ENCODE results near the gene SLAIN2. TPM values are rescaled to one million over a fixed set of nuclear protein-coding genes. Genes with fewer than 3 reads are reported as not detected.

SLAIN2 gene
- total RNA-seq, 1 experiment from 2014 or later = 81.6 TPM

- TF ChIP-seq, protein P1, sequence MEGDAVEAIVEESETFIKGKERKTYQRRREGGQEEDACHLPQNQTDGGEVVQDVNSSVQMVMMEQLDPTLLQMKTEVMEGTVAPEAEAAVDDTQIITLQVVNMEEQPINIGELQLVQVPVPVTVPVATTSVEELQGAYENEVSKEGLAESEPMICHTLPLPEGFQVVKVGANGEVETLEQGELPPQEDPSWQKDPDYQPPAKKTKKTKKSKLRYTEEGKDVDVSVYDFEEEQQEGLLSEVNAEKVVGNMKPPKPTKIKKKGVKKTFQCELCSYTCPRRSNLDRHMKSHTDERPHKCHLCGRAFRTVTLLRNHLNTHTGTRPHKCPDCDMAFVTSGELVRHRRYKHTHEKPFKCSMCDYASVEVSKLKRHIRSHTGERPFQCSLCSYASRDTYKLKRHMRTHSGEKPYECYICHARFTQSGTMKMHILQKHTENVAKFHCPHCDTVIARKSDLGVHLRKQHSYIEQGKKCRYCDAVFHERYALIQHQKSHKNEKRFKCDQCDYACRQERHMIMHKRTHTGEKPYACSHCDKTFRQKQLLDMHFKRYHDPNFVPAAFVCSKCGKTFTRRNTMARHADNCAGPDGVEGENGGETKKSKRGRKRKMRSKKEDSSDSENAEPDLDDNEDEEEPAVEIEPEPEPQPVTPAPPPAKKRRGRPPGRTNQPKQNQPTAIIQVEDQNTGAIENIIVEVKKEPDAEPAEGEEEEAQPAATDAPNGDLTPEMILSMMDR (IDR thresholded peaks at IDR 0.05; ENCODE audit: unreplicated experiment) = no peak
- BruUV-seq (replicated peaks) = no TSS peak
- DNase-seq (ENCODE audit: unreplicated experiment) = no peak
- no peaks in the 10 kb centered on the region for H3K27me3 Mint-ChIP-seq (ENCODE audit: insufficient read depth, unreplicated experiment)
- POLR2A ChIA-PET = interaction anchor here (0.7 to 3.7 kb wide), 6 partner anchors 9 to 52 kb away, joined by 3 to 49 read pairs (median 3); partner anchors contain the start of gene SLAIN2
- no peaks in the 10 kb centered on the region for H3K36me3 Mint-ChIP-seq (ENCODE audit: insufficient read depth, unreplicated experiment)
- intact Hi-C loops (cut with micrococcal nuclease) = no loop called here
- H3K4me1 Mint-ChIP-seq (ENCODE audit: insufficient read depth, unreplicated experiment) = peaks cover 42% of the 10 kb centered on the region
- H3K4me3 Mint-ChIP-seq (ENCODE audit: unreplicated experiment) = no peak overlapping the region
- no peaks in the 10 kb centered on the region for H3K9me3 Mint-ChIP-seq (ENCODE audit: unreplicated experiment)
- CTCF ChIA-PET = interaction anchor here (0.6 to 1.7 kb wide), 2 partner anchors 13 to 332 kb away, joined by 3 to 6 read pairs; no protein-coding TSS in a partner anchor
- H3K27ac Mint-ChIP-seq (ENCODE audit: low read depth, unreplicated experiment) = peak overlapping the region; percentile 58
These were observed 12.1 kb upstream of the SLAIN2 start for GRCh38 chr4:48329193-48329592.

- TF ChIP-seq, protein P1 (IDR thresholded peaks at IDR 0.05; ENCODE audit: unreplicated experiment) = no peak
- ChIA-PET POLR2A (interaction anchor here (0.6 to 3.7 kb wide), 5 partner anchors 11 to 40 kb away, joined by 3 to 49 read pairs (median 3); partner anchors contain the start of gene SLAIN2), CTCF (interaction anchor here (0.6 kb wide), 1 partner anchor 332 kb away, joined by 3 read pairs; no protein-coding TSS in a partner anchor)
- Mint-ChIP-seq H3K27ac (ENCODE audit: low read depth, unreplicated experiment) (peak overlapping the region; percentile 58), H3K9me3 (ENCODE audit: unreplicated experiment) (no peaks in the 10 kb centered on the region), H3K27me3 (ENCODE audit: insufficient read depth, unreplicated experiment) (no peaks in the 10 kb centered on the region), H3K4me3 (ENCODE audit: unreplicated experiment) (no peak overlapping the region), H3K4me1 (ENCODE audit: insufficient read depth, unreplicated experiment) (peaks cover 42% of the 10 kb centered on the region), H3K36me3 (ENCODE audit: insufficient read depth, unreplicated experiment) (no peaks in the 10 kb centered on the region)
- intact Hi-C loops (cut with micrococcal nuclease) = no loop called here
- DNase-seq (ENCODE audit: unreplicated experiment) = peak; percentile 53
- BruUV-seq (replicated peaks) = no TSS peak
These were observed 11.4 kb upstream of the SLAIN2 start for GRCh38 chr4:48329976-48330375.

DNA sequence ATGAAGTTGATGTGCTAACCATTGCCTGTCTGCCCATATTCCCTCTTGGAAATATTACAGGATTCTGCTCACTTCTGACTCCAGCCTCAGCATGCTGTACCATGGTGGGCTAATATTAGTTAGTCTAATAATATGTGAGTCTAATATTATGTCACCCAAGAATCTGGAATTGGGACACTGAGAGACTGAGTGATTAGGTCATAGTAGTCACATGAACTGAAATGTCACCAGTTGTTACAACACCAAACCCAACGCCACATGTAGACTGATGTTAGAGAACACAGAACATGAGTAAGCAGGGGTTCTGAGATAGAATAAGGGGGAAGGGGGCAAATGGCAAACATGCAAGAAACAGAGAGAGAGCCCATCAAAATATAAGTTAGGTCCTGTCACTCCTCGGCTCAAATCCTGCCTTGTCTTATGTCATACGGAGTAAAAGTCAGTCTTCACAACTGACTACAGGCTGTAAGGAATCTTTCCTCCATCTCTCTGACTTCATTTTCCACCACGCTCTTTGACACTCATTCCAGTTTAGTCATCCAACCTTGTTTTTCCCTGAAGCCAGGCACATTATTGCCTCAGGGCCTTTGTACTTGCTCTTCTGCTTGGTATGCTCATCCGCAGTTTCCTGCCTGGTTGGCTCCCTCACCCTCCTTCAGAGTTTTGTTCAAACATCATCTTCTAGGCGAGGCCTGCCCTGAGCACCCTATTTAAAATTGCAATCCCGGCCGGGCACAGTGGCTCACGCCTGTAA, 9.6 kb upstream of the SLAIN2 start:
- Mint-ChIP-seq H3K9me3 (ENCODE audit: unreplicated experiment) (no peaks in the 10 kb centered on the region), H3K27ac (ENCODE audit: low read depth, unreplicated experiment) (peak overlapping the region; percentile 80), H3K4me1 (ENCODE audit: insufficient read depth, unreplicated experiment) (peaks cover 42% of the 10 kb centered on the region), H3K4me3 (ENCODE audit: unreplicated experiment) (no peak overlapping the region), H3K36me3 (ENCODE audit: insufficient read depth, unreplicated experiment) (no peaks in the 10 kb centered on the region), H3K27me3 (ENCODE audit: insufficient read depth, unreplicated experiment) (no peaks in the 10 kb centered on the region)
- TF ChIP-seq, protein P1 (IDR thresholded peaks at IDR 0.05; ENCODE audit: unreplicated experiment) = no peak
- POLR2A ChIA-PET = interaction anchor here (2.3 to 3.7 kb wide), 2 partner anchors 10 kb away, joined by 11 to 49 read pairs; partner anchors contain the start of gene SLAIN2
- peak; percentile 61 for DNase-seq (ENCODE audit: unreplicated experiment)
- no TSS peak for BruUV-seq (replicated peaks)
- CTCF ChIA-PET = interaction anchor here (1.0 kb wide), 1 partner anchor 12 kb away, joined by 3 read pairs; no protein-coding TSS in a partner anchor
- intact Hi-C loops (cut with micrococcal nuclease) = no loop called here

DNA sequence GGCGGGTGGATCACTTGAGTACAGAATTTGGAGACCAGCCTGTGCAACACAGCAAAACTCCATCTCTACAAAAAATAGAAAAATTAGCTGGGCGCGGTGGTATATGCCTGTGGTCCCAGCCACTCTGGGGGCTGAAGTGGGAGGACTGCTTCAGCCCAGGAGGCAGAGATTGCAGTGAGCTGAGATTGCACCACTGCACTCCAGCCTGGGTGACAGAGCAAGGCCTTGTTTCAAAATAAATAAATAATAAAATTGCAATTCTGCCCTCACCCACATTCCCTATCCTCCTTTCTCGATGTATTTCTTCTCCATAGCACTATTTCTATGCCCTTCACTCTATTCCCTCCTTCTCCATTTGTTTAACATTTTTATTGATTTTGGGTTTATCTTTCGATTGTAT, 8.7 kb upstream of the SLAIN2 start:
- POLR2A ChIA-PET = interaction anchor here (1.1 to 2.3 kb wide), 2 partner anchors 9 to 12 kb away, joined by 3 to 11 read pairs; partner anchors contain the start of gene SLAIN2
- CTCF ChIA-PET = interaction anchor here (0.7 to 1.0 kb wide), 2 partner anchors 11 to 15 kb away, joined by 3 read pairs; no protein-coding TSS in a partner anchor
- intact Hi-C loops (cut with micrococcal nuclease) = no loop called here

More for the DNA sequence above, 8.7 kb upstream of the SLAIN2 start:
- Mint-ChIP-seq H3K4me1 (ENCODE audit: insufficient read depth, unreplicated experiment) (peaks cover 50% of the 10 kb centered on the region), H3K4me3 (ENCODE audit: unreplicated experiment) (no peak overlapping the region), H3K27ac (ENCODE audit: low read depth, unreplicated experiment) (peak overlapping the region; percentile 11), H3K27me3 (ENCODE audit: insufficient read depth, unreplicated experiment) (no peaks in the 10 kb centered on the region), H3K36me3 (ENCODE audit: insufficient read depth, unreplicated experiment) (no peaks in the 10 kb centered on the region), H3K9me3 (ENCODE audit: unreplicated experiment) (no peaks in the 10 kb centered on the region)
- no TSS peak for BruUV-seq (replicated peaks)
- TF ChIP-seq, protein P1 (IDR thresholded peaks at IDR 0.05; ENCODE audit: unreplicated experiment) = no peak
- DNase-seq (ENCODE audit: unreplicated experiment) = no peak

All from MCF 10A (cell line).